Caco-2 (cell line): ENCODE results near the gene LSM4. TPM values are rescaled to one million over a fixed set of nuclear protein-coding genes. Genes with fewer than 3 reads are reported as not detected.

ENCODE experiments used
- BruUV-seq: library from RNA; stranded (reverse); fragments of 400-500 nt; replicated peaks from 2 replicates; lab custom pipeline; 2021; lab: Mats Ljungman, UMichigan
- CTCF ChIA-PET: fragments of 300-600 bp; sonication (Branson Sonifier 250); formaldehyde crosslinking; loops from one replicate; lab custom pipeline; 2022; ENCODE audit warnings: antibody characterized with exemption; lab: Charles Lee
- POLR2A ChIA-PET: fragments of 300-600 bp; sonication (Branson Sonifier 250); formaldehyde crosslinking; loops from one replicate; lab custom pipeline; 2022; ENCODE audit warnings: antibody characterized with exemption; lab: Charles Lee
- DNase-seq, 2 experiments: peaks; one replicate each; pipeline versions ENCODE4 v3.0.0 to v3.0.0-alpha.2; 2020 to 2022
- H3K27me3 ChIP-seq: replicated peaks from 2 replicates; pipeline ENCODE4 v1.6.0; 2011; ENCODE audit warnings: low read length; ENCODE audit not compliant: control insufficient read depth, insufficient read depth
- H3K36me3 ChIP-seq: 2 replicates; pipeline ENCODE4 v1.5.1; 2011; ENCODE audit warnings: low read length; ENCODE audit not compliant: control insufficient read depth, insufficient read depth
- H3K4me1 ChIP-seq: fragments of 250-450 bp; sonication (Bioruptor Pico); 2 replicates; pipeline ENCODE4 v1.5.1; 2020; ENCODE audit warnings: mild to moderate bottlenecking
- H3K4me3 ChIP-seq: 2 replicates; pipeline ENCODE4 v1.5.1; 2011; ENCODE audit warnings: low read depth, mild to moderate bottlenecking, control low read depth, low read length
- H3K9me3 ChIP-seq: fragments of 250-450 bp; sonication (Bioruptor Pico); 2 replicates; pipeline ENCODE4 v1.5.1; 2020; ENCODE audit warnings: mild to moderate bottlenecking, moderate library complexity
- H3K27ac Mint-ChIP-seq: one replicate; pipeline ENCODE4 v1.8.0; 2022; ENCODE audit warnings: mixed read lengths; ENCODE audit not compliant: unreplicated experiment
- H3K27me3 Mint-ChIP-seq: one replicate; pipeline ENCODE4 v1.8.0; 2022; ENCODE audit warnings: mixed read lengths; ENCODE audit not compliant: insufficient read depth, unreplicated experiment
- H3K36me3 Mint-ChIP-seq: one replicate; pipeline ENCODE4 v1.8.0; 2022; ENCODE audit warnings: mild to moderate bottlenecking, mixed read lengths; ENCODE audit not compliant: insufficient read depth, unreplicated experiment
- H3K4me1 Mint-ChIP-seq: one replicate; pipeline ENCODE4 v1.8.0; 2022; ENCODE audit warnings: low read depth, mixed read lengths; ENCODE audit not compliant: unreplicated experiment
- H3K4me3 Mint-ChIP-seq: one replicate; pipeline ENCODE4 v1.8.0; 2022; ENCODE audit warnings: mild to moderate bottlenecking, moderate library complexity, mixed read lengths; ENCODE audit not compliant: unreplicated experiment
- H3K9me3 Mint-ChIP-seq: one replicate; pipeline ENCODE4 v1.8.0; 2022; ENCODE audit warnings: mixed read lengths; ENCODE audit not compliant: unreplicated experiment
- CTCF ChIP-seq, 2 experiments: fragments of 200-600 bp in 1 of 2; IDR thresholded peaks; 1 replicate in 1 of 2; 2 replicates in 1 of 2; pipeline versions ENCODE4 v1.5.1 to v1.8.0; 2011 to 2022; ENCODE audit warnings: antibody characterized with exemption in 1 of 2, control low read depth in 1 of 2, inconsistent platforms in 1 of 2, low read depth in 1 of 2, low read length in 1 of 2, mild to moderate bottlenecking in 1 of 2, moderate library complexity in 1 of 2; ENCODE audit not compliant: insufficient read depth in 1 of 2, severe bottlenecking in 1 of 2, unreplicated experiment in 1 of 2
- intact Hi-C: fragments of 100-400 bp; cut with micrococcal nuclease; formaldehyde crosslinking; loops from one replicate; pipeline ENCODE4 v1.10.0; 2022; ENCODE audit not compliant: unreplicated experiment
- total RNA-seq: library from RNA; stranded (reverse); gene quantifications from 2 replicates; pipeline ENCODE4 v1.2.3, GENCODE V29; 2022

The LSM4 gene
- total RNA-seq, 1 experiment from 2014 or later = 184 TPM

GRCh38 chr19:18344582-18344950 lies 21.7 kb upstream of the LSM4 start:
- Mint-ChIP-seq H3K36me3 (peaks cover 26% of the 10 kb centered on the region), H3K27ac (no peak overlapping the region), H3K4me1 (peaks cover 20% of the 10 kb centered on the region), H3K27me3 (no peaks in the 10 kb centered on the region), H3K4me3 (no peak overlapping the region), H3K9me3 (no peaks in the 10 kb centered on the region)
- intact Hi-C loops = no loop called here
- Histone ChIP-seq H3K36me3 (0 out of 2 replicates have a peak, but pooled peaks cover 2% of the 10 kb centered on the region), H3K9me3 (no peaks in the 10 kb centered on the region), H3K4me3 (no peak overlapping the region), H3K4me1 (peaks cover 4% of the 10 kb centered on the region), H3K27me3 (no peaks in the 10 kb centered on the region)
- POLR2A ChIA-PET = interaction anchor here (0.6 kb wide), 1 partner anchor 52 kb away, joined by 9 read pairs; no protein-coding TSS in a partner anchor
- no peak for TF ChIP-seq CTCF (IDR thresholded peaks at IDR 0.05; ENCODE audit: insufficient read depth in 1 of 2, low read depth in 1 of 2, low read length in 1 of 2, severe bottlenecking in 1 of 2, unreplicated experiment in 1 of 2)
- DNase-seq = no peak
- BruUV-seq = no TSS peak
- CTCF ChIA-PET = no interaction called here

- H3K27me3 Mint-ChIP-seq = no peaks in the 10 kb centered on the region
- BruUV-seq = no TSS peak
- H3K36me3 ChIP-seq = 0 out of 2 replicates have a peak, but pooled peaks cover 2% of the 10 kb centered on the region
- H3K27ac Mint-ChIP-seq = no peak overlapping the region
- no peak for TF ChIP-seq CTCF (IDR thresholded peaks at IDR 0.05; ENCODE audit: insufficient read depth in 1 of 2, low read depth in 1 of 2, low read length in 1 of 2, severe bottlenecking in 1 of 2, unreplicated experiment in 1 of 2)
- POLR2A ChIA-PET = no interaction called here
- peaks cover 16% of the 10 kb centered on the region for H3K4me1 Mint-ChIP-seq
- peaks cover 21% of the 10 kb centered on the region for H3K36me3 Mint-ChIP-seq
- H3K4me3 Mint-ChIP-seq = no peak overlapping the region
- H3K4me1 ChIP-seq = peaks cover 4% of the 10 kb centered on the region
- intact Hi-C loops = no loop called here
- no peaks in the 10 kb centered on the region for H3K9me3 Mint-ChIP-seq
- no peak overlapping the region for H3K4me3 ChIP-seq
- DNase-seq = no peak
- H3K27me3 ChIP-seq = no peaks in the 10 kb centered on the region
- CTCF ChIA-PET = interaction anchor here (1.0 kb wide), 1 partner anchor 14 kb away, joined by 4 read pairs; no protein-coding TSS in a partner anchor
- H3K9me3 ChIP-seq = no peaks in the 10 kb centered on the region
These were observed 19.3 kb upstream of the LSM4 start for GRCh38 chr19:18342090-18342632.

DNA sequence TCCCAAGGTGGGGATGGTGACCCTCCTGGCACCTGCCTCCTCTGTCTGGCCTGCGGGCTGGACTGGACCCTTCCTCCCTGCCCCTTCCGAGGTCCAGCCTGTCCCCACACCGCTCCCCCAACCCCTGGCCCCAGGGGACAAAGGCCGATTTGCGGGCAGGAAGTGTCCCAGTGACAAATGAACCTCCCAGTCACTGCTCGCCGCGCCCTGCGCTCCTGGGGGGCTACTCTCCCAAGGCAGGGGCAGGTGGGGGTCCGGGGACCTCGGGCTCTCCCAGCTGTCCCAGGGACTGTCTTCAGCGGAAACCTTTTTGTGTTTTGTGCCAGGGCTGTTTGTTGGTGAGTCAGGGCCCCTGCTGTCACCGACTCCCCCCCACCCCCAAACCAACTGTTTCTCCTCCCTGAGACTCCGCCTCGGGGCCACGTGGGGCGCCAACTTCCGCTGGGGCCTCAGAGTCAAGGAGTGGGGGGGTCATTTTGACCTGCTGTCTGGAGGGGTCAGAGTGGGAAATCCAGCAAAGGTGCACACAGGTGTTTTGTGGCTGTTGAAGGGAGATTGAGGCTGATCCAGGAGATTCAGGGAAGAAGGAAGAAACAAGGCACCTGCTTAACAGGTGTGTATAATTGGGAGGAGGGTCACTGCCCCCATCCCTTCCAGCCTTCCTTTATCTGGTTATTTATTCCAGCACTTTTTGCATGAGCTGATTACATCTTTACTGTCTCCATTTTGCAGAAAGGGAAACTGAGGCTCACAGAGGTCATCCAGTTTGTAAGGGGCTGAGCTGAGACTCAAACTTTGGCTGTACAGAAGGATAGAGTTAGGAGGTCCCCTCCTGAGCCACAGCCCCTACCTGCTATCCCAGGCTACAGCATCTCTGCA lies 18.4 kb upstream of the LSM4 start:
- H3K4me1 ChIP-seq = peaks cover 4% of the 10 kb centered on the region
- BruUV-seq = TSS peak; percentile 36
- Mint-ChIP-seq H3K36me3 (peaks cover 21% of the 10 kb centered on the region), H3K4me1 (peaks cover 9% of the 10 kb centered on the region), H3K27me3 (no peaks in the 10 kb centered on the region), H3K9me3 (no peaks in the 10 kb centered on the region), H3K4me3 (peak overlapping the region; percentile 70), H3K27ac (peak overlapping the region; percentile 60)
- POLR2A ChIA-PET = interaction anchor here (1.9 kb wide), 1 partner anchor 59 kb away, joined by 5 read pairs; no protein-coding TSS in a partner anchor
- no peaks in the 10 kb centered on the region for H3K27me3 ChIP-seq
- H3K9me3 ChIP-seq = no peaks in the 10 kb centered on the region
- CTCF ChIA-PET = interaction anchor here (0.5 to 1.9 kb wide), 2 partner anchors 69 to 680 kb away, joined by 3 to 10 read pairs; no protein-coding TSS in a partner anchor
- DNase-seq = peak; percentile 58 to 64
- H3K36me3 ChIP-seq = 0 out of 2 replicates have a peak, but pooled peaks cover 2% of the 10 kb centered on the region
- intact Hi-C loops = no loop called here
- peak overlapping the region; percentile 71 for H3K4me3 ChIP-seq
- peak in 1 of 2 experiments; percentile 16 for TF ChIP-seq CTCF (IDR thresholded peaks at IDR 0.05; ENCODE audit: insufficient read depth in 1 of 2, low read depth in 1 of 2, low read length in 1 of 2, severe bottlenecking in 1 of 2, unreplicated experiment in 1 of 2)
